ENCODE data around the gene JARID2.

JARID2 gene

DNA sequence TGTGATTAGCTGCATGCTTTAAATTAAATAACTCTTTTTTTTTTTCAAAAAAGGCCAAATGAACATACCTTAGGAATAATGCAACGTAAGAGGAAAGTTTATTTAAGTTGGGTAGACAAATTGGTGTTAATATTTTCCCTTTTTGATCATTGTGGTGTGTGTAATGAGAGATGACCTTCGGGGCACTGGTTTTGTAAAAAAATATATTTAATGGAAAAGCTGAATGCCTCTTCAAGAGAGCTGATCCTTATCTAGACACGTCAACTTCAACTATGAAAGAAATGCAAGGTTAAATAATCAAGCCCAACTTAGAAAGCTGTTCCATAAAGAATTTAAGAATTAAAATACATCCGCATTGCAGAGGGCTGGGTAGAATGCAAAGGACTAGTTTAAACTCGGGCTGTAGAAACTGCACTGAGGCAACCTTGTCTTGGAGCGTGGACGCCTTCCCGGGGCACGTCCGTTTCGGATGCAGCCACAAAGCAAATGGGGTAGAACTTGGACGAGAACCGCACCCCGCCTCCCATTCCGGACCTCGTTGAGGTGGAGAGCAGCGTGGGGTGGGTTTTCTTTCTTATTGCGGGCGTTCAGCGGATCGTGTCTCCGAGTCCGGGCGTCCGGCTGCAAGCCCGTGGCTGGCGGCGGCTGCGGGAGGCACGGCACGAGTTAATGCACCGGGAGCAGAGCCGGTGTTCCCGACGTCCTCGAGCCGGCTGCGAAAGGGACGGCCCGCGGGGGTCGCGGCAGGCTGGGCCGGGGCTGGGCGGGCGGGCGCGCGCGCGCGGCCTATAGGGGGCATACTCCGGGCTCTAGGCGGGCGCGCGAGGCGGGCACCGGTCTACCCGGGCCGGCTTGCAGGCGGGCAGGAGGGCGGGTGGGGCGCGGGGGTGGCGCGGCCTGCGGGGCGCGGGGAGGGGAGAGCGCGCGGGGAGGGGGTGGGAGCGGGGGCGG, 1.9 kb downstream of the JARID2 start:
- DNase-seq, result peak; percentile 48 to 54

GRCh38 chr6:15248451-15249370, 2.8 kb downstream of the JARID2 start:
- peak; percentile 93 to 96 for DNase-seq

DNA sequence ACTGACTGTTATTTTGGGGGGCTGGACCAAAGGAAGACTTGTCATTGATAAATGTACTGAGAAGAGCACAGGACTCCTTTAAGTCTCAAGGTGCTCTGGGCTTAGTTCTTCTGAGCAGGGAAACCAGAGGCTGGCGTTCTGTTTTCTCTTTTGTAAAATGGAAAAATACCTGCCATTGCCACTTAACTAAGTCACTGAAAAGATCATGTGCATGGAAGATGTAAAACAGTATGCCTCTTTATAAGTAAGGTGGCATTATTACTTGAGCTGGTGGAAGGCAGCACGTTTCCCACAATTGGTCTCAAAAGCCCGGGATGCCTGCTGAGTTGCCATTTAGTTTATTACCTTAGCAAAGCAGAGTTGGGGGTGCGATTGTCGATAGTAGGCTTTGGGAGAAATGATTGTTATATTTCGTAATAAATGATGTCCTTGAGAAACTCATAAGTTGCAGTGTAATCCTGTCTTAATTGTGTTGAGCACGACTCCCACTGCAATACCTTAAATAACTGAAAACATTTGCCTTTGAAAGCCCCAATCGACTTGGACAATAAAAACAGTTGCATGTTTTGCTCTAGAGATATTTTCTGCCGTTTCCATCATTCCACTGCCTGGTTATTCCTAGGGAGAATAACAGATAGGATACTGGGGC, 3.6 kb downstream of the JARID2 start:
- DNase-seq, result no peak

- DNase-seq, result no peak
These were observed 4.6 kb downstream of the JARID2 start for GRCh38 chr6:15250187-15251168.

GRCh38 chr6:15252195-15252594, 6.3 kb downstream of the JARID2 start:
- DNase-seq, result no peak

DNA sequence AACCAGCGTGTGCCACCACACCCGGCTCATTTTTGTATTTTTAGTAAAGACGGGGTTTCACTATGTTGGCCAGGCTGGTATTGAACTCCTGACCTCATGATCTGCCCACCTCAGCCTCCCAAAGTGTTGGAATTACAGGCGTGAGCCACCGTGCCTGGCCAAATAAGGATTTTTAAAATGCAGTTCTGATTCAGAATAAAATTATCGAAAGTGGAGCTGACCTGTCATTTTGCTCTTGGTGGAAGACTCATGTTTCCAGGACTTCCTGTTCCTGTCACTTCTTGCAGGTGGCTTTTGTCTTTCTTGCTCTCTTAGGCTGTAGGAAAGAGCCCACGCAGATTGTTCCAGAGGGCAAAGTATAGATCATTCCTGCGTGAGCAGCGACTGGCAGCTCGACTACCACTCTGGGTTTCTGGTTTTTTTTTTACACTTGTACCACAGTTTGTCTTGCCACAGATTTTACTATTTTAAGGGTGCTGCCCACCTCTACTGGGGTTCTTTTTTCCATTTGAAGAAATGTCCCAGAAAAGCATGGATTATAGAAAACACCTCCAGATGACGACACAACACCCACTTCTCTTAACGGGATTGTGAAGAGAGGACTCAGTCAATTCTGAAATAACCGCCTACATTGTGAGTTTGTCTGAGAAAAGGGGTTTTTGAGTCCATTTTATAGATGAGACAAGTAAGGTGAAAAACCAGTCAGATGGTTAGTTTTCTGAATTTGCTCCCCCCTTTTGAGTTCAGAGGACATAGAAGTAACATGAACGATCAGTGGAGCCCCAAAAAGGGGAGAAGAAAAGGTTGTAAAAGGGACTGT, 7.5 kb downstream of the JARID2 start:
- no peak for DNase-seq

- no peak for DNase-seq
These were observed 8.5 kb downstream of the JARID2 start for GRCh38 chr6:15254070-15254975.

DNA sequence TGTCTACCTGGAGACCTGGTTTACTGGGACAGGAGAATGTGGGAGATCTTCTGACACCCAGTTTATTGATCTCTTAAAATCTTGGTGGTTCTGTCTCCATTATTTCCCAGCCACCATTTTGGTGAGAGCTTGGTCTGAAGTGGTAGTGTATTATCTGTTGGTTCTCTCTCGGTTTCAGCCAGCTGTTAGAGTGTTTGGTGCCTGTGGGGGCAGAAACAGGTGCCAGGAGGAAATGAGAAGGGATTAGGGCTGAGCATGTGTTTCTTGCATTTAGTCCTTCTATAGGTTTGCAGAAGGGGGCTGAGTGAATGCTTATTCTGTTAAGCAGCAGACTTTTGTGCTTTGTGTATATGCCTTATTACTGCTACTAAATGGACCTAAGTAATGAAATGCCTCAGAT, 9.6 kb downstream of the JARID2 start:
- DNase-seq, result no peak

DNA sequence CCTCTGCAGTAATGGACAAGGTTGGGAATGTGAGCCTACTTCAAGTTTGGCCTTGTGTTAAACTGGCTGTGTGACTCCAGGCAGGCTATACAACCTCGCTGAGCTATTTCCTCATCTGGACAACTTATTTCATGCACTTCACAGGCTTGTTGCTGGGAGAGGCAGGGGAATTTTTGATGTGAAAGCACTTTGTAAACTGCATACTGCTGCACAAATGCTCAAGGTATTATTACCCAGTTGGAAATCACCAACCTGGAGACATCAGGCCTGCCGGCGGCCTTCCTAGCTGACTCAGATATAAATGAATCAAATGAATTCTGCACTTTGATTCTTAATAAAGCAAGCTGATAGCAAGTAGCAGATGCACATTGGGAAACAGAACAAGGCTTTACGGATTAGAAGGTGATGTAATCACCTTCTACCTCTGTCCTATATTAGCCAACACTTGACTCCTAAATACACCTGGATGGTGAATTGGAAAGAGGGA, 10.1 kb downstream of the JARID2 start:
- DNase-seq, result no peak

- no peak for DNase-seq
These were observed 10.8 kb downstream of the JARID2 start for GRCh38 chr6:15256538-15257271.

DNA sequence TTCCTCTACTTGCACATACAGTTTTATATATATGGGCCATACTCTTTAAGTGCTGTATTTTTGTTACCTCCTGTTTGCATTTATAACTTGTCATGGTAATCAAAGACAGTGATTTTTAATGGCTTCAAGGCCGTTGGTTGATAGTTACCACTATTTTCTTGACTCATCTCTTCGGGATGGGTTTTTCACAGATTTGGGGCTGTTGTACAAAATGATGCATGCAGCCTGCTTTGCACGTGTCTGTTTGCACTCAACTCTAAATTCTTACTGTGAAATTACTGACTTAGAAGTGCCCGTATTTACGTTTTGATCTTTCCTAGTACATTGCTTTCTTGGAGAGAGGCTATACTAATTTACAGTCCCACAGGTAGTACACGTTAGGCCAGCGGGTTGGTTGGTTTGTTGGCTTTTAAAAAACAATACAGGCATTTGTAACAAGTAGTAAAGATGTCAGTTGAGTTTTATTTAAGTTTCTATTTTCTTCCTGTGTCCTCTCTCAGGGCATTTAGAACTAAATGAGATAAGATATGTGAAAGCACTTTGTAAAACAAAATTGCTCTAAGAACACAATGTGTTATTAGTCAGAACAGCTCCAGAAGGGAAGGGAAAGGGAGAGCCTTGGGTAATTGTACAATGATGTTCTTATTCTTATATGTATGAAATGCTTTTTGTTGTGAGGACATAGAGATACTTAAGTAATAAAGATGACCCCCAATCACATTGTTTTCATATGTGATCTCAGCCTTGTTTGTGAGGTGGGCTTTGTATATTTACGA, 11.7 kb downstream of the JARID2 start:
- no peak for DNase-seq

DNA sequence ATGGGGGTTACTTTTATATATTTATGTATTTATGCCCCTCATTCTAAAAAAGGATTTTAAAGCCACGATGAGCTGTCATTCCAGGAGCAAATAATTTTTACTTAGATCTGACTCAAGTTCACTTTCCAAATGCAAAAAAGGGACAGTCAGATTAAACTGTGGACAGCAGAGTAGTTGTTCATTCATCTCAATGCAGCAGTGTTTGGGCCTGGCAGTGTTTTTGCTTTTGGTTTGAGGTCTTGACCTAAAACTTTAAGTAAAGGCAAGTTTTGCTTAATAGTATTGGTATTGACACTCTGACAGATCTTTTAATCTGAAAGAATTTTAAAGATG, 13.9 kb downstream of the JARID2 start:
- DNase-seq, result no peak

DNA sequence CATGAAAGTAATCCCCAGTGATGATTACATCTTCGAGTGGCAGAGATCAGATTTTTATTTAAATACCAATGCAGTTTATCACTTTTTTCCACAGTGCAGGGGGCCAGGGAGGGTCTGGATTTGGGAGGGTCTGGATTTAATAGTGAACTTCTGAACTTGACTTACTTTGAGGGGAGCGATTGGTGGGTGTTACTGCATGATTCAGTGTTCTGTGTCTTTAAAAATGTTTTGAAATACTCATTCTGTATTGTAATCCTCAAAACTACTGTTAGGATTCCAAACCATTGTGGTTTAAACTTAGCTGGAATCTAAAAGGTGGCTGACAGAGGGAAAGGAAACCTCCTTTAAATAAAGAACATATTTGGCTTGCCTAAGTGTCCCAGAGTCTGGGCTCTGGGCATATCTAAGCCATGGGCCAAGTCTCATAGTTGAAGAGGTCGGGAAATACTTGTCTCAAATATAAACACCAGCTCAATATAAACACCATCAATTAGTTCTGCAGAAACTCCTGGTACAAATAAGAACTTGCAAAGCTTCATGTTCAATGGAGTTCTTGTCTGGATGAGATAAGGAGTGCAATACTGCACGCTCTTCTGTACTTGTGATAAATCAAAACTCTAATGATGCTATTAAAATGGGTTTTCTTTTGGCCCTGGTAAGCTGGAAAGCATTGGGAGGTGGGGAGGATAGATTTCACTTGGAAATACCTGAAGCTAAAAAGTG, 14.4 kb downstream of the JARID2 start:
- DNase-seq, result no peak

- DNase-seq, result no peak
These were observed 18.0 kb downstream of the JARID2 start for GRCh38 chr6:15263780-15264374.

GRCh38 chr6:15264412-15264811, 18.5 kb downstream of the JARID2 start:
- DNase-seq, result no peak

DNA sequence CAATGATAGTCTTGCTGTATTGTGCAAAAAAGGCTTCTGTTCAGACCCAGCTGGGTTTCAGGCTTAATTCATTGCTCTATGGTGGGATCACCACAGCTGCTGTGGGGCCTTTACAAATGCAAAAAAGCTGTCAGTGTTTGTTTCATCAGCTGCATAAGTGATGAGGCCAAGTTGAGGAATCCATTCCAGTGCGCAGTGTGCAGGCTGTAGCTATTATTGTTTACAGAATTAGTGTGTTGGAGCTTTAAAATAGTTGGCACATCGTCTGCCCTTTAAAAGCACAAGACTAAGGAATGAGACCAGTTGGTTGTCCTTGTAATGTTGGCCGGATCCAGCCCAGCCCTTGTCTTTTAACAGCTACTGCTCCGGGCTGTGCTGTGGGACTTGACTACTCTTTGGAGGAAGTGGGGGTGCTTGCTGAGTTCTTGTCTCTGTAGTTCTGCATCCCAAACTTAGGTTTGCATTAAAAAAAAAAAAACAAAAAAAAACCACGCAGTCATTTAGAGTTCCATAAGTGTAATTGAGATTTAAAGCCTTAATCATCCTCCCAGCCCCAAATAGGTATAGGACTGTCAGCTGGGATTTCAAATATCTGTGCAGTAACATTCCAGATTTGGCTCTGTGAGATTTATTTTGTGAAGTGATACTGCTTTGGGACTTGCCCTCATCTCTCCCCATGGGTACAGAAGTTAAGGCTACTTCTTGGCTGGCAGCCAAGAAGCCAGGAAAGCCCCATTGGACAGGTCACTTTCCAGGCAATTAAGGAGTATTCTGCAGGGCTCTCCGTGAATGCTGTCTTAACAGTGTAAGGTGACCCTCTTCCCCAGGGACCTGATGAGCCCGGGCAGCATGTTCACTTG, 19.3 kb downstream of the JARID2 start:
- DNase-seq, result no peak

Measured in NCI-H1930 (cell line).